Ishikawa (cell line): Measurements from ENCODE around the gene FSTL4.

ENCODE experiments used
- CEBPB ChIP-seq: IDR thresholded peaks from 2 replicates; pipeline ENCODE4 v1.6.1; 2012
- CREB1 ChIP-seq: IDR thresholded peaks from 2 replicates; pipeline ENCODE4 v1.6.1; 2012; ENCODE audit warnings: low read depth
- EGR1 ChIP-seq: IDR thresholded peaks from 2 replicates; pipeline ENCODE4 v1.6.1; 2012
- EP300 ChIP-seq: IDR thresholded peaks from 2 replicates; pipeline ENCODE4 v1.6.1; 2012; ENCODE audit warnings: borderline replicate concordance
- FOXM1 ChIP-seq: IDR thresholded peaks from 2 replicates; pipeline ENCODE4 v1.6.1; 2012; ENCODE audit warnings: low read depth, borderline replicate concordance
- MAX ChIP-seq: IDR thresholded peaks from 2 replicates; pipeline ENCODE4 v1.6.1; 2012
- NFIC ChIP-seq: IDR thresholded peaks from 2 replicates; pipeline ENCODE4 v1.6.1; 2012
- RAD21 ChIP-seq: IDR thresholded peaks from 2 replicates; pipeline ENCODE4 v1.6.1; 2012; ENCODE audit warnings: low read depth
- REST ChIP-seq: IDR thresholded peaks from 2 replicates; pipeline ENCODE4 v1.6.1; 2012; ENCODE audit warnings: low read depth, mild to moderate bottlenecking
- TAF1 ChIP-seq: IDR thresholded peaks from 2 replicates; pipeline ENCODE4 v1.6.1; 2012; ENCODE audit warnings: low read depth, mild to moderate bottlenecking
- TCF12 ChIP-seq: IDR thresholded peaks from 2 replicates; pipeline ENCODE4 v1.6.1; 2012; ENCODE audit warnings: low read depth
- TEAD4 ChIP-seq: IDR thresholded peaks from 2 replicates; pipeline ENCODE4 v1.6.1; 2012
- USF1 ChIP-seq: IDR thresholded peaks from 2 replicates; pipeline ENCODE4 v1.6.1; 2012
- YY1 ChIP-seq: IDR thresholded peaks from 2 replicates; pipeline ENCODE4 v1.6.1; 2012; ENCODE audit warnings: low read depth
- ZBTB7A ChIP-seq: IDR thresholded peaks from 2 replicates; pipeline ENCODE4 v1.6.1; 2012; ENCODE audit warnings: low read depth

The FSTL4 gene

GRCh38 chr5:133405275-133406034 is 206.9 kb downstream of the FSTL4 start:
- no peak for TF ChIP-seq REST
- no peak for TF ChIP-seq EP300
- no peak for TF ChIP-seq CEBPB
- TF ChIP-seq RAD21 = no peak
- no peak for TF ChIP-seq NFIC

GRCh38 chr5:133404724-133405123 is 207.6 kb downstream of the FSTL4 start:
- TF ChIP-seq TCF12 (no peak), NFIC (no peak), CEBPB (no peak), FOXM1 (no peak)

GRCh38 chr5:133403741-133404364 is 208.5 kb downstream of the FSTL4 start:
- TF ChIP-seq NFIC (no peak), TAF1 (no peak), RAD21 (no peak), TCF12 (no peak), CREB1 (no peak), YY1 (no peak), EP300 (no peak), TEAD4 (no peak), REST (no peak), CEBPB (no peak), USF1 (no peak)

- TF ChIP-seq EP300 (no peak), USF1 (no peak), TEAD4 (no peak), MAX (no peak), REST (no peak), NFIC (no peak), YY1 (no peak), CREB1 (no peak), TCF12 (no peak), EGR1 (no peak), CEBPB (no peak), RAD21 (no peak), FOXM1 (no peak), ZBTB7A (no peak), TAF1 (no peak)
Observed at GRCh38 chr5:133402775-133403174, 209.6 kb downstream of the FSTL4 start.

- TF ChIP-seq TCF12 (no peak), EGR1 (no peak), CREB1 (no peak), CEBPB (no peak), FOXM1 (no peak), ZBTB7A (no peak), REST (no peak), EP300 (no peak), TAF1 (no peak), MAX (no peak), TEAD4 (no peak), RAD21 (no peak), NFIC (no peak), YY1 (no peak), USF1 (no peak)
Observed at GRCh38 chr5:133401731-133402347, 210.5 kb downstream of the FSTL4 start.
